Measurements from ENCODE around the gene EXOC7. TPM values are rescaled to one million over a fixed set of nuclear protein-coding genes. Genes with fewer than 3 reads are reported as not detected.
"Not testable (repeated sequence)": the region's sequence is repeated elsewhere in the genome, so short reads cannot be mapped to it uniquely, and the experiment has no call there.

Gene EXOC7
- total RNA-seq, 1 experiment from 2014 or later, result 51.4 TPM

DNA sequence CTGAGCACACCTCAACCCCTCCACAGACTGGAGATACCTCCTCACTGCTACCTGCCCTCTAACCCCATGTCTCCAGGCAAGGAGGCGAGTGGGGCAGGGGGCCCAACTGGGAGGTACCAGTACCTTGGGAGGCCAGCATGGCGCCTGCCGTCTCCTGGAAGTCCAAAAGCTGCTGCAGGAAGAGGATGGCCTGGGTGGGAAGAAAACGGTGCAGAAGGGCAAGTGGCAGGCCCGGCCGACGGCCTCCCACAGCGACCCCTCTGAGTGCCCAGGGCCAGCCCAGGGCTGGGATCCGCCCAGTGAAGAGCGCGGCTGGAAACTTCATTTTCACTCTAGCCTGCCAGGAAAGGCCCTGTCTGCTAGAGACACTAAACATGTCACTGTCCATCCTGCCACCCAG is 16.1 kb downstream of the EXOC7 start:
- DNase-seq (ENCODE audit: low spot score), result no peak

DNA sequence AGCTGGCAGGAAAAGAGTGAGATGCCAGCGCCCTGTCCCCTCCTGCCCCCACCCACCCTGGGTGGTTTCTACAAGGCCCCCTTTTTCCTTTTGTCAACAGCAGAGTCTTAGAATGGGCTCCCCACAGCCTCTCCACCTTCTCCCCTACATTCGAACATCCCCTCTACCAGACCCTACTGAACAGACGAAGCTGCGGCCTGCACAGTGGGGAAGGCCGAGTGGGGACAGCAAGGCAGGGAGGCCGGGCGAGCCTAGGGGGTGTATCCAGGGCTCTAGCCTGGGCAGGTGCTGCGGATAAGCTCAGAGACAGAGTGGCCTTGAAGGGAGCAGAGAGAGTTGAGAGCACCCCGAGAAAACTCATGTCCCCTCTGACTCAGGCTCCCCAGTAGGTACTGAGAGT is 17.2 kb downstream of the EXOC7 start:
- DNase-seq (ENCODE audit: low spot score), result no peak

DNA sequence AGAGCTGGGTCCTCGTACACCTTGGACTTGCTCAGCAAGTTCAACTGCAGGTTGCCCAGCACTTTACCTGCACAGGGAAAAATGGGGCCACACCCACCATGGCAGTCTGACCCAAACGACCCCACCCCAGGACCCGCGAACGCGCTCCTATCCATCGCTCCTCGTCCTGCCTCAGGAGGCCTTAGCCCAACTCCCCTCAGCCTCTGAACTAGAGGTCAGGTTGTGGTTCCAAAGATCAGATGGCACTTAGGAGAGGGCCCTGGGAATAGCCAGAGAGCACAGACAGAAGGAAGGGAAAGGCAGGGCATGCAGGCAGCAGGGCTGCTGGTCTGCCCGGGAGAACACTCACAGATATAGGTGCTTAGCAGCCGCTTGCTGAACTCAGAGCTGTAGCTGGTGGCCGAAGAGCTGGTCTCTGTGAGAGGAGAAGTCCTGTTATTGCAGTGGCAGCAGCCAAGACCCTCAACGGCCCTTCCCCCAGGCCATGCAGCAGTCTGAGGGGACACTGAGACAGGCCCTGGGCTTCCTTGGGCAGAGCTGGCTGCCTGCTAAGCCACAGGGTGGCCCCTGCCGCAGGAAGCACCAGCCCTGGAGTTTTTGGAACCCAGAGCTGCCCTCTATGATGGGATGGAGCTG is 17.7 kb downstream of the EXOC7 start:
- DNase-seq (ENCODE audit: low spot score), result peak; percentile 4

DNA sequence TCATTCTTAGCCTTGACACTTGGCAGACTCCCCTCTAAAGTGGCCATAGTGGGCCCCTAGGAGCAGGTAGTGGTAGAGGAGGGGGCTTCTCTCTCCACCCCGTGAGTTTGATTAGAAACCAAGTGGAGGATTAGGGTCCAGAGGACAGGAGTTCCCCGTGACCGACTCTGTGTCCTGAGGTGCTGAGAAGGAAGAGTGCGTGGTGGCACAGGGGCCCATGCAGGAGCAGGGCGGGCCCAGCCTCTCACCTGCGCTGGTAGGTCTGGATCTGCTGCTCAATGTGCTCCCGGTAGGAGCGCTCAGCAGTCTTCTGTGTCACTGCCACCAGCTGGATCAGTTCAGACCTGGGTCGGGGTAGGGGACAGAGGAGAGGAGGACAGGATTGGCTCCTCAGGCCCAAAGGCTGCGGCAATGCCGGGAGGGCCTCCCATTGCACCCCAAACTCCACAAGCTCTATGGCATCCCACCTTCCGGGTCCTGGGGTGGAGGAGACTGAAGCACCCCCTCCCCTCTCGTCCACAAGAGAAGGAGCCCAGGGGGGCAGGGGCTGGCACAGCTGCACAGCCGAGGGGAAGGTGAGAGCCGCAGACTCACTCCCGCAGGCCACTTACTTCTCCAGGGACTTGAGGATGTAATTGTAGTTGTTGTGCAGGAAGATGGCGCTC is 18.4 kb downstream of the EXOC7 start:
- DNase-seq (ENCODE audit: low spot score), result no peak

DNA sequence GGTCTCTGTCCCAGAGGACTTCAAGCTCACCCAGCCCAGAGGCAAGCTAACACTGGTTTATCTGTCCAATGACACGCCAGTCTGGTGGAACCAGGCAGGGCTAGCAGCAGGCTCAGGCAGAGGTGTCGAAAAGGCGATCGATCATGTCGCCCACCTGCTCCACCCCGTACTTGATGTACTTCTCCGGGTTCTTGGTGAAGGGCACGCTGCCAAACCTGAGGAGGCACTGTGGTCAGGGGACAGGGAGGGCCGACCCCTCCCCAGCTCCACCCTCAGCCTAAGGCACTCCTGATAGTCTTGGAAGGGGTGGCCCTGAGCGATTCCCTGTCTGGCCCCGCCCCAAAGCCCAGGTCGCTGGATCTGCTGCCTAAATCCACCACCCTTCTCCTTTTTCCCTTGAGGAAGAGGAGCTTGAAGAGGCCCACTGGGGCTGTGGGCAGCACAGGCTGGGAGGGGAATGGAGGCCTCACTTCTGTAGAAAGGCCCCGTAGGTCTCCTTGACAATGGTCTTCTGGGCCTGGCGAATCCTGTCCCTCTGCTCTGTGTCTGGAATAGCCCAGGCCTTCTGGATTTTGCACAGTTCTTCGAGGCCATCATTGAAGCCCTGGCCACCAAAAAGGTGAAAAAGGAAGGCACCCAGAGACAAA is 19.9 kb downstream of the EXOC7 start:
- DNase-seq (ENCODE audit: low spot score), result no peak

DNA sequence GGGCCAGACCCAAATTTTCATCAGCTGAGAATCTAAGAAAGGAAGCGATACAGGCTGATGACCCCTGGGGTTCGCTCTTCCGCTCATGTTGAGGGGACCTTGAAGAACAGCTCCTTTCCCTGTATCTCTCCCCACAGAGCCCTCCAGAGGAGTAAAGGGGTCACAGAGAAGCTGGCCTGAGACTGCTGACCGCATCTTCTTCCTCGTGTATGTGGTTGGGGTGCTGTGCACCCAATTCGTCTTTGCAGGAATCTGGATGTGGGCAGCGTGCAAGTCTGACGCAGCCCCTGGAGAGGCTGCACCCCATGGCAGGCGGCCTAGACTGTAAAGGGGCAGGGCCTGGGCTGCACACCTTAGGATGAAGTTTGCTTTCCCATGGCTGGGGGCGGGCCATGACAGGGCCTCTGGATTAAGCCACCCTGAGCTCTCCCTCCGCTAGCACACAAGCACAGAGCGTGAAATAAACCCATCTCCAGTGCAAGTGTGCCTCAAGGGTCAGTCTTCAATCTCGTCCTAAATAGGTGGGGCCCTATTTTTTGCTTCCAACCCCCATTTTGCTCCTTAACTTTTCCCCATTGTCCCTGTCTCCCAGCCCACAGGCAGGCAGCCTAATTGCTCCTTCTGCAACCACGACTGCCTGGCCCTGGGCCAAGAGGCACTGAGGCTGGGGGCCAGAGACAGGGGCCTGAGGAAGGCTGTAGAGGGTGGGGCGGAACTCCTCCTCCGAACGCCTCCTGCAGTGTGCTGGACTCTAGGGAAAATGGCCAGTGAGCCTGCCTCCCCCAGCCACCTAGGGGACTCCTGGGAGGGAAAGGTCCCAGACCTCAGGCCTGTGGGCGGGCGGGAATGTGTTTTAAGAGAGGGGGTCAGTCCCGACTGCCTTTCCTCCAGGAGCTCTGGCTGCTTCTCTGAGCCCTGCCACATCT is 21.0 kb downstream of the EXOC7 start:
- DNase-seq (ENCODE audit: low spot score), result peak; percentile 3

DNA sequence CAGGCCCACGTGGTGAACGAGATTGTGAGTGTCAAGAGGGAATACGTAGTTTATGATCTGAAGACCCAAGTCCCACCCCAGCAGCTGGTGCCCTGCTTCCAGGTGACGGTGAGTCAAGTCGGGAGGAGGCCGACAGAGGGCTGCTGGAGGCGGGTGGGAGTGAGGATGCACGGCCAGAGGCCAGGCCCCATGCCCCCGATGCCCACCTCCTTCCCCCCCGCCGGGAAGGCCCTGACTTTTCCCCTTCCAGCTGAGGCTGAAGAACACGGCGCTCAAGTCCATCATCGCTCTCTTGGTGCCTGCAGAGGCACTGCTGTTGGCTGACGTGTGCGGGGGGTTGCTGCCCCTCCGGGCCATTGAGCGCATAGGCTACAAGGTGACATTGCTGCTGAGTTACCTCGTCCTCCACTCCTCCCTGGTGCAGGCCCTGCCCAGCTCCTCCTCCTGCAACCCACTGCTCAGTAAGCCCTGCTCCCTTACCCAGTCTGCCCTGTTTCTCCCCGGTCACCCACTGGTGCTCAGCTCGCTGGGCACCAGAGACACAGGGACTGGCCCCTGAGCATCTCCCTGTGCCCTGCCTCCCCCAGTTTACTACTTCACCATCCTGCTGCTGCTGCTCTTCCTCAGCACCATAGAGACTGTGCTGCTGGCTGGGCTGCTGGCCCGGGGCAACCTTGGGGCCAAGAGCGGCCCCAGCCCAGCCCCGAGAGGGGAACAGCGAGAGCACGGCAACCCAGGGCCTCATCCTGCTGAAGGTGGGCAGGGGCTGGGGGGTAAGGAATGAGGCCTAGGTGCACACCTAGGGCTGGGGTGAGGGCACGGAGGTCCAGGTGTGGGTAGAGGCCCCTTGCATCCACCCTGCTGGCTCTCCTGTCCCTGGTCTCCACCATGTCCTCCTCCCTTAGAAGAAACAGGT is 22.0 kb downstream of the EXOC7 start:
- no peak for DNase-seq (ENCODE audit: low spot score)

DNA sequence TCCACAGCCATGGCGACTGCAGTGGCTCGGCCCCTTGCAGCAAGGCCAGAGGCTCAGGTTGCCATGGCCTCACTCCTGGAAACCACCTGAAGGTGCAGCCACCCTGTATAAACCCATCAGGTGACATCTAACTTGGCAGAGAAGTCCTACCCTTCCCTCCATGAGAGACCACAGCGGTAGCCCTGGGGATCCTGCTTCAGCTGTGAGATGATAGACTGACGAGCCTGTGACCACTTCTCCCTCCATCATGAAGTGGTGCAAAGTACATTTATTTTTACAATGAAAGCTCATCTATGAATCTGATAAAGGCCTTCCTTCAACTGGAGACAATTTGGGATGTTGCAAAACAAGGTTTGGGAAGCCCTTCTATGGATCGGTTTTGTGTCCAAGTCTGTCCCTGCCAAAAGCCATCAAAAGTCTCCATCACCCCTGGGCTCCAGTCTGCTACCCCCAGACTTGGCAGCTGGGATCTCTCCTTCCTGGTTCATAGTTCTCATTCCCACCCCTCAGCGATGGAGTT is 22.8 kb downstream of the EXOC7 start:
- no peak for DNase-seq (ENCODE audit: low spot score)

DNA sequence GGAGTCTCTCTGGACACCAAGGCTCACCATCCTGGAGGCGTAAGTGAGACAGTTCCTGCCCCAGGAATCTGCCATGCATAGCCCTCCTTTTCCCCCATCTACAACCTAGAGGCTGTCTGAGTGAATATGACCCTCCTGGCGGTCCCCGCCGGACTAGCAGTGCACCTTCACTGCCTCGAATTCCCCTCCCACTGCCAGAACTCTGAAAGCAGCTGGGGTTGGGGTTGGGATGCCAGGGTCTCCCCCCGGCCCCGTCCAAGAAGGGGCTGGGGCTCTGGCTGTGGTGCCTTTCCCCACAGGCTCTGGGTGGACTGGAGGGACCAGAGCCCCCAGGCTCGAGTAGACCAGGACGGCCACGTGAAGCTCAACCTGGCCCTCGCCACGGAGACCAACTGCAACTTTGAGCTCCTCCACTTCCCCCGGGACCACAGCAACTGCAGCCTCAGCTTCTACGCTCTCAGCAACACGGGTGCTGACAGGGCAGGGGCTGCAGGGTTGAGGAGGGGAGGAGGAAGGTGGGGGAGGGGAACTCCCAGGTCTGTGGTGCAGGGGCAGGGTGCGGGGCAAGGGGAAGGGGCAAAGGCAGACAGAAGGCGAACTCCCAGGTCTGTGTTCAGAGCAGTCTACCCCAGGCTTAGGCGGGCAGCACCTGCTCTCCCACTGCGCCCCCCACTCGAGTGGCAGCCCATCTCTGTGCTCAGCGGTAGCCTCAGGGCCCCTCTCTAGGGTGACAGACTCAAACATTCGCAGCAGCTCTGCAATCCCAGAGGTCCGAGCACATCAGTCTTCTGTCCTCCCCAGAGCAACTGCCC is 23.4 kb downstream of the EXOC7 start:
- no peak for DNase-seq (ENCODE audit: low spot score)

DNA sequence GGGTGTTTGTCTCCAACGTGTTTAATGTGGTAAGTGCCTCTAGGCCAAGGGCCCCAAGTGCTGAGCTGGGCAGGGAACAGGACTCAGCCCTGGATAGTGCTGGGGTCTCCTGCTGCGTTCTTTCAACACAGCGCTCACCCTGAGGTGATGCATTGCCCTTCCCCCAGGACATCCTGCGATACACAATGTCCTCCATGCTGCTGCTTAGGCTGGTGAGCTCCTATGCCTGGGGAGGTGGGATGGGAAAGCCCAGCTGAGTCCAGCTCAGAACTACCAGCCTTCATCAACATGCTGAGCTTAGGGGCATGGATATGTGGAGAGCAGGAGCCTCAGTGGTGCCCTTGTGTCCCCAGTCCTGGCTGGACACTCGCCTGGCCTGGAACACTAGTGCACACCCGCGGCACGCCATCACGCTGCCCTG is 24.0 kb downstream of the EXOC7 start:
- DNase-seq (ENCODE audit: low spot score), result no peak

DNA sequence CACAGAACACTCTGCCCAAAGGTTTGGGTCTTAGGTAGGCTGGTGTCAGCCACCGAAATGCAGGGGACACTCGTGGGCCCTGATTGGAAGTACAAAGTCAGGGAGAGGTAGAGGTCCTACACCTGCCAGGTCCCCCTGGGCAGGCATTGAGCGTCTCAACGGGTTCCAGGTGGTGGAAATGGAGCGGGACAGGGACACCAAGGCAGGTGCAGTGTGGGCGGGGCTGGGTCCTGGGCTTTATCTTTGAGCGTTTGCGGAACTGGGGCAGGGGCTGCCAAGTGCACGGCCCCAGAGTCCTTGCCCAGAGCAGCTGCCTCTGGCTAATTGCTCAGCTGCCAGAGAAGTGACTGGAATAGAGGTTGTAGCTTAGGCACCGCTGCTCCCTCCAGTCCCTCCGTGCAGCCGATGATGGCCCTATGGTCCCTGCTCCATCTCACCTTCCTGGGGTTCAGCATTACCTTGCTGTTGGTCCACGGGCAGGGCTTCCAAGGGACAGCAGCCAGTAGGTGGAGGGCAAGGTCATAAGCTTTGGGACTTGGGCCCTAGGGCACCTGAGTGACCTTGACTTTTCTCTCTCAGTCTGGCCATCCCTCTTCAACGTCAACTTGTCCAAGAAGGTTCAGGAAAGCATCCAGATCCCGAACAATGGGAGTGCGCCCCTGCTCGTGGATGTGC is 24.6 kb downstream of the EXOC7 start, which contains the start of gene ZACN:
TSS of gene ZACN (plus strand) at position 323 of the 675 bp plus-strand sequence. CDS start at position 406, 83 bp downstream.
- DNase-seq (ENCODE audit: low spot score), result no peak

DNA sequence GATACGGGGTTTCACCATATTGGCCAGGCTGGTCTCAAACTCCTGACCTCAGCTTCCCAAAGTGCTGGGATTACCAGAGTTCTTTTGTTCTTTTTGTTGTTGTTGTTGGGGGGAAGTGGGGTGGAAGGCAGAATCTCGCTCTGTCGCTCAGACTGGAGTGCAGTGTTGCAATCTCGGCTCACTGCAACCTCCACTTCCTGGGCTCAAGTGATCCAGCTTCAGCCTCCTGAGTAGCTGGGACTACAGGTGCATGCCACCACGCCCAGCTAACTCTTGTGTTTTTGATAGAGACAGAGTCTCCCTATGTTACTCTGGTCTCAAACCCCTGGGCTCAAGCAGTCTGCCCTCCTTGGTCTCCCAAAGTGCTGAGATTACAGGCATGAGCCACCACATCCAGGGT is 25.2 kb downstream of the EXOC7 start:
- not testable (repeated sequence) for DNase-seq (ENCODE audit: low spot score)

DNA sequence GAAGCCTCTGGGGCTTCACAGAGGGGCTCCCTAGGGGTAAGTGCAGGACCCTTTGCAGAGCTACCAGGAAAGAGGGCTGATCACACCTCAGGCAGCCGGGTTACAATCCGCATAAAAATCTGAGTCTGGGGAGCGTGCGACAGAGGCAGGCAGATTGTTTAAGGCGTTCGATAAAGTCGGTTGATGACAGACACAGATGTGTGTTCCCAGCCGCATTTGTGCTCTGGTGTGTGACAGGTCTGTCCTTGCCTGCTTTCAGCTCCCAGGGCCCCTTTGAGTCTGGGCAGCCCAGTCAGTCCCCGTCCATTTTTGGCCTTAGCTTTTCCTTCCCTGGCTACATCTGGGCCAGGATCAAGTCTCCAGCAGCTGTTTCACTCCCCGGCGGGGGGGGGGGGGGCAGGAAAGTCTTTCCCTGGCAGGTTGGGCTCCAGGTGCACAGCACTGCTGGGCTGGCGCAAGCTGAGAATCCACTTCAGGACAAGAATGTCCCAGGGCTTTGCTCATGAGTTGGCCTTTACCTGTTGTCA is 25.9 kb downstream of the EXOC7 start:
- DNase-seq (ENCODE audit: low spot score), result no peak

DNA sequence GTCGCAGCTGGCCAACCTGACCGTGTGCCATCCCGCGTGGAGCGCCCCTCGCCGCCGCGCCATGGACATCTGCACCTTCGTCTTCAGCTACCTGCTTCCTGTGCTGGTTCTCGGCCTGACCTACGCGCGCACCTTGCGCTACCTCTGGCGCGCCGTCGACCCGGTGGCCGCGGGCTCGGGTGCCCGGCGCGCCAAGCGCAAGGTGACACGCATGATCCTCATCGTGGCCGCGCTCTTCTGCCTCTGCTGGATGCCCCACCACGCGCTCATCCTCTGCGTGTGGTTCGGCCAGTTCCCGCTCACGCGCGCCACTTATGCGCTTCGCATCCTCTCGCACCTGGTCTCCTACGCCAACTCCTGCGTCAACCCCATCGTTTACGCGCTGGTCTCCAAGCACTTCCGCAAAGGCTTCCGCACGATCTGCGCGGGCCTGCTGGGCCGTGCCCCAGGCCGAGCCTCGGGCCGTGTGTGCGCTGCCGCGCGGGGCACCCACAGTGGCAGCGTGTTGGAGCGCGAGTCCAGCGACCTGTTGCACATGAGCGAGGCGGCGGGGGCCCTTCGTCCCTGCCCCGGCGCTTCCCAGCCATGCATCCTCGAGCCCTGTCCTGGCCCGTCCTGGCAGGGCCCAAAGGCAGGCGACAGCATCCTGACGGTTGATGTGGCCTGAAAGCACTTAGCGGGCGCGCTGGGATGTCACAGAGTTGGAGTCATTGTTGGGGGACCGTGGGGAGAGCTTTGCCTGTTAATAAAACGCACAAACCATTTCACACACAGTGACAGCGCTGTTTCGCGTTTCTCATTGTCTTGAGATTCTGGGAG is 26.6 kb downstream of the EXOC7 start:
- DNase-seq (ENCODE audit: low spot score), result no peak

DNA sequence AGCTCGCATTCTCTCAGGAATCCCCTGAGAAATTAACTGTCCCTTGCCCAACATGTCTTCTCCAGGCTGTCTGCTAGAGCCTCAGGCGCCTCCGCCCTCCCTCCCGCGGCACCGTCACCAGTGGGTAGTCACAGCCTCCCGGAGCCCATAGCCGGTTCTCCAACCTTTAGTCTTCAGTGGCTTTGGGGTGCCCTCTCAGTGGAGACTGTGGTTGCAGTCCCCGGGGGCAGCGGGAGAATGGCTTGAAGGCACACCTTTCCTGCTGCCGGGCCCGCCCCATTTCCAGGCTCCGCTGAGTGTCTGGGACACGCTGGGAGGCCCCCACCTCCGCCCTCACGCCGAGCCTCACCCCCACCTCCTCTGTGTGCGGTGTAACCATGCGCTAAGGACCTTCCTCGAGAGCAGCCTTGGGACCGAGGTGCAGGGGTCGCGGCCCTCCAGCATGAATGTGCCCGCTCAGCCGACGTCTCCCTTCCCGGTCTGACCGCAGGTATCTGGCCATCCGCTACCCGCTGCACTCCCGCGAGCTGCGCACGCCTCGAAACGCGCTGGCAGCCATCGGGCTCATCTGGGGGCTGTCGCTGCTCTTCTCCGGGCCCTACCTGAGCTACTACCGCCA is 27.3 kb downstream of the EXOC7 start:
- DNase-seq (ENCODE audit: low spot score), result no peak

DNA sequence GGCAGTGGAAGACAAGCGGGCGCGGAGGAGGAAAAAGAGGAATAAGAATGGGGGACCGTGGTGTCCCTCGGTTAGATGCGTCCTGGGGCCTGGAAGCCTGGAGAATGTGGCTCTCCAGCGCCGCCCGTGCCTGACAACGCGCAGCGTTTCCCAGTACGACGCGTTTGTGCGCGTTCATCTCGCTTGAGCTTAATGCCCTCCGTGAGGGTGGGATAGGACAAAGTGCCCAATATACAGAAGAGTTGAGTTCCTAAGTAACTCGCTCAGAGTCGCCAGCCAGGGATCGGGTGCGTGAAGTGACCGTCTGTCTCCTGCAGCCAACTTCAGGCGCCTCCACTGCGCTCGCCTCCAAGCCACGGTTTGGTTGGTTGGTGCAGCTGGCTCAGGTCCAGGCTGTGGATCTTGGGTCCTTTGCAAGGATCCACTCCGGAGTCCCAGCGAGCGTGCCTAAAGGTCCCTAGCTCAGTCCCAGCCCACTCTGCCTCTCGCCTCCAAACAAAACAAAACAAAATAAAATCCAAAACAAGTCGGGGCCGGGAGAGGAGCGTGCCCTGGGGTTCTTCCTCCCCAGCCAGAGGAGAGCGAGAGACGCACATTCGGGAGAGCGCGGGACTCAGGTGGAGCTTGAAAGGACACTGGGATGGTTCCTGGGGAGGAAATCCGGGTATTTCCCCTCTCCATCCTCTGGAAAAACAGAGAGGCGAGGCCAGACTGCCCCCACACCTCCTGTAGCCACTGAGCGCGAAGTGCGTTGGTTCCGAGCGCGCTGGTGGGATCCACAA is 28.0 kb downstream of the EXOC7 start:
- DNase-seq (ENCODE audit: low spot score), result no peak

Data from H4 (cell line).